ENCODE data around the gene SAP30. TPM values are rescaled to one million over a fixed set of nuclear protein-coding genes. Genes with fewer than 3 reads are reported as not detected.

Gene SAP30
- total RNA-seq, 1 donor from 2014 or later = 34.0 TPM

GRCh38 chr4:173382349-173382748 is 11.6 kb downstream of the SAP30 start:
- TF ChIP-seq CTCF (conservative IDR thresholded peaks at IDR 0.05; ENCODE audit: low read depth, low read length) = no peak
- DNase-seq (ENCODE audit: low read depth) = no peak
- H3K4me3 ChIP-seq (ENCODE audit: low read depth, low read length) = no peak overlapping the region

GRCh38 chr4:173386751-173387150 is 16.0 kb downstream of the SAP30 start:
- DNase-seq (ENCODE audit: low read depth) = no peak
- TF ChIP-seq CTCF (conservative IDR thresholded peaks at IDR 0.05; ENCODE audit: low read depth, low read length) = no peak
- no peak overlapping the region for H3K4me3 ChIP-seq (ENCODE audit: low read depth, low read length)

- no peak for TF ChIP-seq CTCF (conservative IDR thresholded peaks at IDR 0.05; ENCODE audit: low read depth, low read length)
- no peak for DNase-seq (ENCODE audit: low read depth)
- H3K4me3 ChIP-seq (ENCODE audit: low read depth, low read length) = no peak overlapping the region
These were observed 20.9 kb downstream of the SAP30 start for GRCh38 chr4:173391701-173392100.

GRCh38 chr4:173397604-173398003 is 26.9 kb downstream of the SAP30 start:
- TF ChIP-seq CTCF (conservative IDR thresholded peaks at IDR 0.05; ENCODE audit: low read depth, low read length) = no peak
- no peak overlapping the region for H3K4me3 ChIP-seq (ENCODE audit: low read depth, low read length)
- no peak for DNase-seq (ENCODE audit: low read depth)

GRCh38 chr4:173398220-173398619 is 27.5 kb downstream of the SAP30 start:
- no peak for DNase-seq (ENCODE audit: low read depth)
- TF ChIP-seq CTCF (conservative IDR thresholded peaks at IDR 0.05; ENCODE audit: low read depth, low read length) = no peak

GRCh38 chr4:173398779-173399415 is 28.1 kb downstream of the SAP30 start, which contains the start of gene SCRG1:
Gene SCRG1 (minus strand): TSS chr4:173399116. CDS start chr4:173391414, 7,702 bp downstream.
- no peak for DNase-seq (ENCODE audit: low read depth)
- TF ChIP-seq CTCF (conservative IDR thresholded peaks at IDR 0.05; ENCODE audit: low read depth, low read length) = no peak
- H3K4me3 ChIP-seq (ENCODE audit: low read depth, low read length) = no peak within 1 kb of the TSS

More at GRCh38 chr4:173398220-173398619, 27.5 kb downstream of the SAP30 start:
- no peak overlapping the region for H3K4me3 ChIP-seq (ENCODE audit: low read depth, low read length)

- DNase-seq (ENCODE audit: low read depth) = no peak
- no peak for TF ChIP-seq CTCF (conservative IDR thresholded peaks at IDR 0.05; ENCODE audit: low read depth, low read length)
- no peak overlapping the region for H3K4me3 ChIP-seq (ENCODE audit: low read depth, low read length)
These were observed 30.3 kb downstream of the SAP30 start for GRCh38 chr4:173401063-173401462.
